ENCODE measurements around the gene NUP210. TPM values are rescaled to one million over a fixed set of nuclear protein-coding genes. Genes with fewer than 3 reads are reported as not detected.

NUP210 gene
- total RNA-seq, 1 donor from 2014 or later = 2.3 TPM

- no peak for DNase-seq (ENCODE audit: low read depth in 2 of 2)
These were observed 127.7 kb downstream of the NUP210 start for GRCh38 chr3:13292375-13292774.

DNA sequence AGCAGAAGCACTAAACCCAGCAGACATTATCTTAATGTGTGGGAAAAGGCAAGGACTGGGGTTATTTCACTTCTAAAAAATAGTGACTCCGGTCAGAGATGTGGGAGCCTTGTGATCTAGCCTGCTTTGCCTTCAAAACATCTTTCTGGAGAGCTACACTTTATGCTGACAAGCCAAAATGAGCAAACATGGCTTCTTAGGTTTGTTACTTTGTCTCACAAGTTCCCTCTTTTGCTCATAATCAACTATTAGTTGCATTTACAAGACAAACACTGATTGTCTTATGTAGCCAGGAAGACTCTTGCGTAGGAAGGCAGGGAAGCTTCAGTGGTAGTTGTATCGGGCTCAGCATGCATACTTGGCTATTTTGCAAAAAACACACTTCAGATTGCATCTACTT, 129.2 kb downstream of the NUP210 start:
- DNase-seq (ENCODE audit: low read depth in 2 of 2) = no peak

DNA sequence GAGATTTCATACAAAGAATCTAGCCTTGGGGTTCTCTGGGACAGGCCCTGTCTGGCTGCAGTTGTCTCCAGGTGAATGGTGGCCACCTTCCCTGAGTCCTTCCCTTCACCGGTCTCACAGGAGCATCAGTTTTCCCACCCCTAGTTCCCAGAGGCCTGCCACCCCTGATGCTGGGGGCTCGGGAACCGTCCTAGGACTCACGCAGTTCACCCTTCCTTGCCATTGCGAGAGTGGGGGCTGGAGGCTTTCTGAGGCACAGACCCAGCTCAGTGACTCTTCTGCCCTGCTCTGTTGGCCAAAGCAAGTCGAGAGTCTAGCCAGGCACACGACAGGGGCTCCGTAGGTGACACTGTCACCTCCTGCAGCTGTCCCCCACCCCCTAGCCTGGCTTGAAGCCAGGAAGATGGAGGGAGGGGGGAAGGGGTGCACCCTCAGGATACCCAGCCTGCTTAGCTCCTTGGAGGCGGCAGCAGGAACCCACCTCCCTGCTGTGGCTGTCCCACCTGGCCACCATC, 130.3 kb downstream of the NUP210 start:
- no peak for DNase-seq (ENCODE audit: low read depth in 2 of 2)

DNA sequence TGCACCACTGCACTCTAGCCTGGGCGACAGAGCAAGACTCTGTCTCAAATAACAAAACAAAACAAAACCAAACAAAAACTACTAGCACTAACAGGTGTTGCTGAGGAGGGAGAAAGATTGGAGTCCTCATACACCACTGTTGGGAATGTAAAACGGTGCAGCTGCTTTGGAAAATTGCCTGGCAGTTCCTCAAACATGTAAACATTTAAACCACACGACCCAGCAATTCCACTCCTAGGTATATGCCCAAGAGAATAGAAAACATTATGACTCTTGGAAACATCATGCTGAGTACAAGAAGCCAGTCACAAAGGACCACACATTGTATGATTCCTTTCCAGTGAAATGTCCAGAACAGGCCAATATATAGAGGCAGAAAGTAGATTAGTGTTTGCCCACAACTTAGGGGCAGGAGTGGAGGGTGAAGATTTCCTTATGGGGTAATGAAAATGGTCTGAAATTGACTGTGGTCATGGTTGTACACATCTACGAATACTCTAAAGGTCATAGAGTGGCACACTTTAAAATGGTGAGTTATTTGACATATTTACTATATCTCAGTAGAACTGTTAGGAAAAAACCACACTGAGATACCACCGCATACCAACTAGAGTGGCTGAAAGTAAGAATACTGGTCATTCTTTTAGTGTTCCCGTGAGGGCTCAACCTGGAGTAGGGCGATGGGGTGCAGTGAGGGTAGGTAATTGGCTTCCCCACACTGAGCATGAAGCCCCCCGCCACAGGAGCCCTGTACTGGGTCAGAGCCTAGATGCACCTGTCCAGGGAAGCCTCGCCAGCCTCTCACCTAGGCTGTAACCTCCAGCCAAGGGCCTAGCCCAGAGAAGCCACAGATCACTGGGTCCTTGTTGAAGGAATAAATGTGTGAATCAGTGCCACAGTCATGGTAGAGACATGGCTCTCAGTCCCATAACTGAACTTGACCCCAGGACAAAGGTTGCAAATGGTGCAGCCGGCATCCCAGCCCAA, 131.1 kb downstream of the NUP210 start:
- no peak for DNase-seq (ENCODE audit: low read depth in 2 of 2)

- DNase-seq (ENCODE audit: low read depth in 2 of 2) = no peak
These were observed 132.3 kb downstream of the NUP210 start for GRCh38 chr3:13287833-13288232.

DNA sequence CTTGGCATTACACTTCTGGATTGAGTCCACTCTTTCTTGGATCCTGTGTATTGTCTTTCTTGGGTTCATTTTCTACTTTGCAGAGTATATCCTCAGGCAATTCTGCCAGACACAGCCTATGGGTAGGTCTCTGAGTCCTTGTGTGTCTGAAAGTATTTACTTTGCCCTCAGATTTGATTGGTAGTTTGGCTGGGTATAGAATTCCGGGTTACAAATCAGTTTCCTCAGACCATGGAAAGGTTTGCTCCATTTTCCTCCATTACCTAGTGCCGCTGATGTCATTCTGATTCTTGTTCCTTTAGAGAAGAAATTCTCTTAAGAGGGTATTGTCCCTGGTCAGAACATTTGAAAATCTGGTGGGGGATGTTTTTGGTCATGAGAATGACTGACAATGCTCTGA, 133.2 kb downstream of the NUP210 start:
- no peak for DNase-seq (ENCODE audit: low read depth in 2 of 2)

DNA sequence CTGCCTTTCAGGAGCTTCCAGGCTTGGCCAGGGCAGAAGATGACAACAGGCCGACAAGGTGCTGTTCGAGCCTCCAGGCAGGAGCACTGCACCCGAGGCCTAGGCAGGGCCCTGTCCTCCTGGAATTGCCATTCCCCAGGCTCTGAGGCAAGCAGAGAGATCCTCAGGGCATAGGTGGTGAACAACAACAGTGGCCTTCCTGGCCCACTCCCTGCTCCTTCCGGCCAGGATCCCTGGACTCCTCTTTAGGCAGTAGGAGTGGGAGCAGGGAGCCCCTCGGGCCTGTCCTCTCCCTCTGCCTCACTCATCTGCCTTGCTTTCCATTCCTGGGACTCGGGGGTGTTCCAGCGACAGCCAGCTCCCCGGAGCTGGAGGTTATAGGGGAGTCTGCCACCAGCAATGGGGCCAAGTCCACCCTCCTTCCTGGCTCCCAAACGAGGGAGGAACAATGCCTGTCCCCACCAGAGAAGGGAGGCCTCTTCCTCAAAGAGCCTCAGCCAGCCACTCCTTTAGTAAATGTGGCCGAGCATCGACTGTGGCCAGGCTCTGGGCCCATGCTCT, 135.0 kb downstream of the NUP210 start:
- no peak for DNase-seq (ENCODE audit: low read depth in 2 of 2)

GRCh38 chr3:13283877-13284264, 136.3 kb downstream of the NUP210 start:
- DNase-seq (ENCODE audit: low read depth in 2 of 2) = no peak

GRCh38 chr3:13282986-13283876, 136.9 kb downstream of the NUP210 start:
- DNase-seq (ENCODE audit: low read depth in 2 of 2) = peak in 1 of 2 donors; percentile 61

DNA sequence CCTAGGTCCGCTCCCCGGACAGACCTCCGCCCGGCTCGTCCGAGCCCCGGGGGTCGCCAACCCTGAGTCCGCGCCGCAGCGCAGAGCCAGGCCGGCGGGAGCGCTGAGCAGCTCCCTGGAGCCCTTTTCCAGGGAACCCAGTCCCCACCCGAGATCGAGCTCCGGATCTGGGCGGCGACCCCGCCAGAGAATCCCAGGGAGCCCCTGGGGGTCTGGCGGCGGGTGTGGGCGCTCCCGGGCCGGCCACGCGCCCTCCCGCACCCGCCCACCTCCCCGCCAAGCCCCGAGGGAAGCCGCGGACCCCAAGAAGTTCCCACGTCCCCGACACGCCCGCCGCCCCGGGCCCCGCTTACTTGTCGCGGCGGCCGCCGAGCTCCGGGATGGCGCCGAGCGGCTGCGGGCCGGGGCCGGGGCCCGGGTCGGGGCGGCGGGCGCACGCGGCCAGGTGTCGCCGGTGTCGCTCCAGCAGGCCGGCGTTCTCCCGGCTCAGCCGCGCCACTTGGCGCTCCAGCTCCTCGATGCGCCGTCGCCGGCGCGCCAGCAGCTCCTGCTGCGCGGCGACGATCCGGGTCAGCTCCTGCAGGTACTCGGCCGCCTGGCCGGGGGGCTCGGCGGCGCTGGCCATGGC, 137.7 kb downstream of the NUP210 start:
- no peak for DNase-seq (ENCODE audit: low read depth in 2 of 2)

GRCh38 chr3:13281507-13282357, 138.4 kb downstream of the NUP210 start:
- peak; percentile 85 to 88 for DNase-seq (ENCODE audit: low read depth in 2 of 2)

GRCh38 chr3:13280811-13281506, 139.2 kb downstream of the NUP210 start:
- DNase-seq (ENCODE audit: low read depth in 2 of 2) = peak; percentile 58 to 70

GRCh38 chr3:13280122-13280790, 139.9 kb downstream of the NUP210 start:
- DNase-seq (ENCODE audit: low read depth in 2 of 2) = no peak

GRCh38 chr3:13279532-13279910, 140.6 kb downstream of the NUP210 start:
- DNase-seq (ENCODE audit: low read depth in 2 of 2) = no peak

DNA sequence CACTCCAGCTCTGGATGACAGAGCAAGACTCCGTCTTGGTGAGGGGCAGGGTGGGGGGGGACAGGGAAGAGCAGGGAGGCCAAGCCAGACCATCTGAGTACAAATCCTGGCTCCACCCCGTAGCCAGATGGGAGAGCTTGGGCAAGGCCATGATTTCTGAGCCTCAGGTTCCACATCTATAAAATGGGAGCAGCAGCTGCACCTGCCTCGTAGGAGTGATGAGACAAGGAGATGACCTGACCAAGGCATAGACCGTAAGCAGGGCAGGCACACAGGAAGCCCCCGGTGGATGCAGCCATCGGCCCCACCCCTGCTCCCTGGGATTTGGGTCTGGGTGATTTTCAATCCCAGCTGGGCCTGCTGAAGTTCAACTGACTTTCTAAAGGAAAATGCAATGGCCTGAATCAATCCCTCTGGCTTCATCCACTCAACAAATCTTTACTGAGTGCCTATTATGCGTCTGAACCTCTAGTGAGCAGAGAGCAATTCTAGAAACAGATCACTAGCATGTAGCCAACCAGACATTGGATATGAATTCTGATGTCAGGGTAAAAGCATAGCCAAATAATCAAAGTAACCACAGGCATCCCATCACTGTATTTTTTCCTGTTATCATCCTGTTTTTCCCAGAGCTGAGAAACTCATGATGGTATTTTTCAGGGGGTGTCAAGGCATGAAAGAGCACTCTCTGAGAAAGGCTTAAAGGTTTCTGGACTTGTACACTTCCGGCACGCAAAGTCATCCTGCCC, 141.2 kb downstream of the NUP210 start:
- no peak for DNase-seq (ENCODE audit: low read depth in 2 of 2)

DNA sequence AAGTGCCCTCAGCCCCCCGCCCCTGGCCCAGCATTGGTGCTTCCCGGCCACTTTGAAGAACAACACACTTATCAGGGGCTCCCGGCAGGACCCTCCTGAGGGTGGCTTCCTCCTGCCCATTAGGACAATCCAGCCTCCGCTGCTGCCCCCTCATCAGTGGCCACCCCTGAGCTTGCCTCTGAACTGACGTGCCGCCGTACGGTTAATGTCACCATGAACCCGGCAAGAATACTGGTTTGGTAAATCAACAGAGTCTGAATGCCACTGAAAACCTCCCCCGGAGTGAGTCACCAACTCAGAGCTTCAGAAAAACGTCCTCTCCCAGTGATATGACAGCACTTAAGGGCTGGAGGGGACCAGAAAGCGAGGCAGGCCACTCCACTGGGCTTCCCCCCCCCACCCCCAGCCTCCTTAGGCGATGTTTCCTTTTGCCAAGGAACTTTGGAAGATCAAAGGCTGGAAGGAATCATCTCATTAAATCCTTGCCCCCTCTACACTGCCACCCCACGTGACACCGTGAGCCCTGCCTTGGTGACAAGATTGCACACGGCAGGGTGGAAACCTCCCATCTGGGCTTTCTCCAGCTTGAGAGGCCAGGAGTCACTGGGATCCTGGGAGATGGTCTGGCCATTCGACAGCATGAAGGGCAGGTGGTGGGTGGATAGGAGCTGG, 142.1 kb downstream of the NUP210 start:
- DNase-seq (ENCODE audit: low read depth in 2 of 2) = peak in 1 of 2 donors; percentile 53

- DNase-seq (ENCODE audit: low read depth in 2 of 2) = no peak
These were observed 142.8 kb downstream of the NUP210 start for GRCh38 chr3:13277196-13277813.
